Mesendoderm (in vitro differentiated cells): Measurements from ENCODE around the gene CPPED1.

ENCODE experiments used
- DNase-seq: peaks from one replicate; pipeline ENCODE4 v3.0.0; 2013
- H2AK5ac ChIP-seq: 2 replicates; pipeline ENCODE4 v1.6.1; 2013; ENCODE audit warnings: low read length, inconsistent platforms
- H2BK120ac ChIP-seq: 2 replicates; pipeline ENCODE4 v1.6.1; 2013; ENCODE audit warnings: low read depth, mild to moderate bottlenecking, low read length, moderate library complexity, mixed read lengths
- H2BK15ac ChIP-seq: replicated peaks from 2 replicates; pipeline ENCODE4 v1.6.1; 2013; ENCODE audit warnings: low read depth, mild to moderate bottlenecking, moderate library complexity
- H2BK5ac ChIP-seq: 2 replicates; pipeline ENCODE4 v1.6.1; 2013; ENCODE audit warnings: low read length, inconsistent platforms
- H3K18ac ChIP-seq: 2 replicates; pipeline ENCODE4 v1.6.1; 2013; ENCODE audit warnings: mild to moderate bottlenecking, low read length, mixed read lengths
- H3K23ac ChIP-seq: one replicate; pipeline ENCODE4 v1.6.1; 2013; ENCODE audit warnings: low read length
- H3K27ac ChIP-seq: 2 replicates; pipeline ENCODE4 v1.5.1; 2013; ENCODE audit warnings: low read depth, mild to moderate bottlenecking, inconsistent platforms, low read length, moderate library complexity
- H3K27me3 ChIP-seq: 2 replicates; pipeline ENCODE4 v1.6.1; 2013; ENCODE audit warnings: low read length, control low read depth, mild to moderate bottlenecking, inconsistent platforms; ENCODE audit not compliant: insufficient read depth, poor library complexity
- H3K36me3 ChIP-seq: 2 replicates; pipeline ENCODE4 v1.6.1; 2013; ENCODE audit warnings: low read length, inconsistent platforms; ENCODE audit not compliant: control insufficient read depth, insufficient read depth
- H3K4ac ChIP-seq: one replicate; pipeline ENCODE4 v1.6.1; 2013; ENCODE audit warnings: low read depth, mild to moderate bottlenecking, low read length, moderate library complexity
- H3K4me1 ChIP-seq: 2 replicates; pipeline ENCODE4 v1.6.1; 2013; ENCODE audit warnings: low read depth, low read length, inconsistent platforms; ENCODE audit not compliant: control insufficient read depth
- H3K4me2 ChIP-seq: 2 replicates; pipeline ENCODE4 v1.6.1; 2013; ENCODE audit warnings: low read length
- H3K4me3 ChIP-seq: 2 replicates; pipeline ENCODE4 v1.5.1; 2013; ENCODE audit warnings: mild to moderate bottlenecking, low read length
- H3K56ac ChIP-seq: one replicate; pipeline ENCODE4 v1.6.1; 2013; ENCODE audit warnings: low read length
- H3K79me1 ChIP-seq: 2 replicates; pipeline ENCODE4 v1.6.1; 2013; ENCODE audit warnings: low read length, inconsistent platforms
- H3K79me2 ChIP-seq: 2 replicates; pipeline ENCODE4 v1.6.1; 2013; ENCODE audit warnings: mild to moderate bottlenecking, low read length; ENCODE audit not compliant: control insufficient read depth, insufficient read depth
- H3K9ac ChIP-seq: 2 replicates; pipeline ENCODE4 v1.6.1; 2013; ENCODE audit warnings: low read length, inconsistent platforms
- H4K5ac ChIP-seq: one replicate; pipeline ENCODE4 v1.6.1; 2013; ENCODE audit warnings: low read length
- H4K8ac ChIP-seq: one replicate; pipeline ENCODE4 v1.6.1; 2013; ENCODE audit warnings: low read depth, mild to moderate bottlenecking, control low read depth, low read length, moderate library complexity
- WGBS: extraction: QIAGEN DNeasy Blood & Tissue Kit; methylation state at CpG from one replicate; pipeline ENCODE4 v1.1.7; 2013; ENCODE audit warnings: low lambda C conversion rate, missing lambda C conversion rate; ENCODE audit not compliant: insufficient coverage; ENCODE audit errors: extremely low coverage; 5-methylcytosine and 5-hydroxymethylcytosine counted together

CPPED1 gene

GRCh38 chr16:12716658-12717057, 87.0 kb downstream of the CPPED1 start:
- Histone ChIP-seq H2BK15ac (no peak overlapping the region), H3K79me2 (no peaks in the 10 kb centered on the region), H3K4me1 (no peaks in the 10 kb centered on the region), H3K79me1 (no peaks in the 10 kb centered on the region), H3K36me3 (no peaks in the 10 kb centered on the region), H3K27ac (no peak overlapping the region), H4K8ac (no peak overlapping the region), H3K23ac (no peak overlapping the region), H3K9ac (no peak overlapping the region), H3K4me3 (no peak overlapping the region), H2BK5ac (no peak overlapping the region), H2AK5ac (no peak overlapping the region), H3K27me3 (no peaks in the 10 kb centered on the region), H3K18ac (no peak overlapping the region), H4K5ac (no peak overlapping the region), H2BK120ac (no peak overlapping the region), H3K4me2 (no peak overlapping the region), H3K4ac (no peak overlapping the region), H3K56ac (no peak overlapping the region)
- WGBS, result no CpG with 5 or more reads among the region's 3 CpGs
- DNase-seq, result no peak

GRCh38 chr16:12709807-12710206, 93.9 kb downstream of the CPPED1 start:
- H3K56ac ChIP-seq, result no peak overlapping the region
- no peak overlapping the region for H3K9ac ChIP-seq
- H3K36me3 ChIP-seq, result no peaks in the 10 kb centered on the region
- no peak overlapping the region for H3K18ac ChIP-seq
- H3K4ac ChIP-seq, result no peak overlapping the region
- no peaks in the 10 kb centered on the region for H3K4me1 ChIP-seq
- H3K79me1 ChIP-seq, result no peaks in the 10 kb centered on the region
- no peaks in the 10 kb centered on the region for H3K79me2 ChIP-seq
- WGBS, result no CpG with 5 or more reads among the region's 1 CpG
- H3K27me3 ChIP-seq, result no peaks in the 10 kb centered on the region
- no peak for DNase-seq
- H4K8ac ChIP-seq, result no peak overlapping the region
- no peak overlapping the region for H2BK15ac ChIP-seq
- H3K4me2 ChIP-seq, result no peak overlapping the region
- H2BK120ac ChIP-seq, result no peak overlapping the region
- H2AK5ac ChIP-seq, result no peak overlapping the region
- no peak overlapping the region for H2BK5ac ChIP-seq
- H3K23ac ChIP-seq, result no peak overlapping the region
- no peak overlapping the region for H3K27ac ChIP-seq
- H4K5ac ChIP-seq, result no peak overlapping the region
- H3K4me3 ChIP-seq, result no peak overlapping the region

DNA sequence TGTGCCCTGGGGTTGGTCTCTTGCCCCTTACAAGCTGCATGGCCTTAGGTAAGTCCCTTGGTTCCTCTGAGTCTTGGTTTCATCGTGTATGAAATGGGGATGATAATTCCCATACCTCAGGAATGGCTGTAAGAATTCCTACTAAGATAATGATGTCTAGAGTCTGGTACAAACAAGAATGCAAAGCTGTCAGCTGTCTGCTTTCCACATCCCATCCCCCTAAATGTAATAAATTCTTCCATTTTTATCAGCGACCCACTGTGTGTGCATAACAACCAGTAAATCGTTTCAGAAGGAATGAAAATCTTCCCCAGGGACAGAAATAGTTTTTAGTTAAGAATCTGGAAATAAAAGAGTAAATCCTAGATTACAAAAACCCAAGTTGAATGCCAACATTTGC, 95.4 kb downstream of the CPPED1 start:
- Histone ChIP-seq H3K18ac (no peak overlapping the region), H4K5ac (no peak overlapping the region), H2BK15ac (no peak overlapping the region), H3K79me2 (no peaks in the 10 kb centered on the region), H3K56ac (no peak overlapping the region), H3K27ac (no peak overlapping the region), H3K79me1 (no peaks in the 10 kb centered on the region), H4K8ac (no peak overlapping the region), H3K9ac (no peak overlapping the region), H3K4me2 (no peak overlapping the region), H2BK120ac (no peak overlapping the region), H3K4ac (no peak overlapping the region), H2BK5ac (no peak overlapping the region), H3K23ac (no peak overlapping the region), H3K36me3 (no peaks in the 10 kb centered on the region), H3K4me1 (no peaks in the 10 kb centered on the region), H3K4me3 (no peak overlapping the region), H3K27me3 (no peaks in the 10 kb centered on the region), H2AK5ac (no peak overlapping the region)
- WGBS, result no CpG with 5 or more reads among the region's 3 CpGs
- no peak for DNase-seq

GRCh38 chr16:12706628-12707027, 97.1 kb downstream of the CPPED1 start:
- no peak overlapping the region for H2AK5ac ChIP-seq
- no peak overlapping the region for H3K18ac ChIP-seq
- H4K8ac ChIP-seq, result no peak overlapping the region
- no peak overlapping the region for H2BK15ac ChIP-seq
- no peak overlapping the region for H3K4me2 ChIP-seq
- H3K4me3 ChIP-seq, result no peak overlapping the region
- no peak overlapping the region for H3K9ac ChIP-seq
- no peaks in the 10 kb centered on the region for H3K79me2 ChIP-seq
- no CpG with 5 or more reads among the region's 6 CpGs for WGBS
- H2BK120ac ChIP-seq, result no peak overlapping the region
- no peaks in the 10 kb centered on the region for H3K27me3 ChIP-seq
- H4K5ac ChIP-seq, result no peak overlapping the region
- no peak overlapping the region for H3K4ac ChIP-seq
- no peak overlapping the region for H3K56ac ChIP-seq
- H3K27ac ChIP-seq, result no peak overlapping the region
- no peaks in the 10 kb centered on the region for H3K4me1 ChIP-seq
- no peak overlapping the region for H2BK5ac ChIP-seq
- DNase-seq, result no peak
- no peak overlapping the region for H3K23ac ChIP-seq
- no peaks in the 10 kb centered on the region for H3K36me3 ChIP-seq
- H3K79me1 ChIP-seq, result no peaks in the 10 kb centered on the region

DNA sequence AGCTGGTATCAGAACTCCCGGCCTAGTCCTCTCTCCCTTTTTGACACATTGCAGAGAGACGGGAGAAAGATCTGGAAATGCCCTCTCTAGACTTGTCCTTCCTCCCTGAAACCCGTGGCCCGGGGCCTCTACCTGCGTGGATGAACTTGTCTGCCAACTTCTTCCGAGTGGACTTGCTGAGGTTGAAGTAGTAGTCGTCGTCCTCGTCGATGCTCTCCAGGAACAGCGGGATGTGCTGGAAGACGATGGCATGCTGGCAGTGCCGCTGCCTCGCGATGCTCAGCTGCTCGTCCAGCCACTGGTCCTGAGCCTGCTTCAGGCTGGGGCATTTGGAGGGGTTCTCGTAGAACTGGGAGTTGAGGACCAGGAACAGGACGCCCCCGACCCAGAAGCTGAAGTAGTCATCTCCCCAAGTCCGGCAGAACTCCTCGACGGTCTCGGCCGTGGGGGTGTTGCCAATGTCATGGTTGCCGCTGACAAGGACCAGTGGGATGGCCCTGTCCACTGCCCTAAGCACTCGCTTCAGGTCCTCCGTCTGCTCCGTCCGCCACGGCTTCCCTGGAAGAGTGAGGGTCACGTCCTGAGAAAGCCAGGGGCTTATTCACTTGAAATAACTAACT, 99.1 kb downstream of the CPPED1 start:
- DNase-seq, result no peak
- H2AK5ac ChIP-seq, result no peak overlapping the region
- no peak overlapping the region for H2BK5ac ChIP-seq
- no peak overlapping the region for H3K4me2 ChIP-seq
- no peaks in the 10 kb centered on the region for H3K79me1 ChIP-seq
- no peak overlapping the region for H3K27ac ChIP-seq
- H3K36me3 ChIP-seq, result no peaks in the 10 kb centered on the region
- H2BK15ac ChIP-seq, result no peak overlapping the region
- H3K56ac ChIP-seq, result no peak overlapping the region
- H4K8ac ChIP-seq, result no peak overlapping the region
- no peak overlapping the region for H3K23ac ChIP-seq
- H3K18ac ChIP-seq, result no peak overlapping the region
- no peaks in the 10 kb centered on the region for H3K27me3 ChIP-seq
- H3K9ac ChIP-seq, result no peak overlapping the region
- no CpG with 5 or more reads among the region's 31 CpGs for WGBS
- no peak overlapping the region for H3K4ac ChIP-seq
- H4K5ac ChIP-seq, result no peak overlapping the region
- no peaks in the 10 kb centered on the region for H3K79me2 ChIP-seq
- no peak overlapping the region for H2BK120ac ChIP-seq
- H3K4me3 ChIP-seq, result no peak overlapping the region
- H3K4me1 ChIP-seq, result no peaks in the 10 kb centered on the region

- no CpG with 5 or more reads among the region's 5 CpGs for WGBS
- no peaks in the 10 kb centered on the region for H3K79me1 ChIP-seq
- DNase-seq, result no peak
- no peaks in the 10 kb centered on the region for H3K79me2 ChIP-seq
- no peak overlapping the region for H3K18ac ChIP-seq
- H3K9ac ChIP-seq, result no peak overlapping the region
- H2BK5ac ChIP-seq, result no peak overlapping the region
- H3K27ac ChIP-seq, result no peak overlapping the region
- H3K4me2 ChIP-seq, result no peak overlapping the region
- H3K36me3 ChIP-seq, result no peaks in the 10 kb centered on the region
- H3K4me1 ChIP-seq, result no peaks in the 10 kb centered on the region
- no peak overlapping the region for H3K4me3 ChIP-seq
- no peak overlapping the region for H4K5ac ChIP-seq
- H2AK5ac ChIP-seq, result no peak overlapping the region
- no peak overlapping the region for H3K23ac ChIP-seq
- no peak overlapping the region for H3K4ac ChIP-seq
- no peak overlapping the region for H2BK120ac ChIP-seq
- H3K27me3 ChIP-seq, result no peaks in the 10 kb centered on the region
- no peak overlapping the region for H3K56ac ChIP-seq
- H2BK15ac ChIP-seq, result no peak overlapping the region
- no peak overlapping the region for H4K8ac ChIP-seq
These were observed 99.8 kb downstream of the CPPED1 start for GRCh38 chr16:12703935-12704334.
